ENCODE data around the gene MYO10.
"Not testable (repeated sequence)": the region's sequence is repeated elsewhere in the genome, so short reads cannot be mapped to it uniquely, and the experiment has no call there.

MYO10 gene

DNA sequence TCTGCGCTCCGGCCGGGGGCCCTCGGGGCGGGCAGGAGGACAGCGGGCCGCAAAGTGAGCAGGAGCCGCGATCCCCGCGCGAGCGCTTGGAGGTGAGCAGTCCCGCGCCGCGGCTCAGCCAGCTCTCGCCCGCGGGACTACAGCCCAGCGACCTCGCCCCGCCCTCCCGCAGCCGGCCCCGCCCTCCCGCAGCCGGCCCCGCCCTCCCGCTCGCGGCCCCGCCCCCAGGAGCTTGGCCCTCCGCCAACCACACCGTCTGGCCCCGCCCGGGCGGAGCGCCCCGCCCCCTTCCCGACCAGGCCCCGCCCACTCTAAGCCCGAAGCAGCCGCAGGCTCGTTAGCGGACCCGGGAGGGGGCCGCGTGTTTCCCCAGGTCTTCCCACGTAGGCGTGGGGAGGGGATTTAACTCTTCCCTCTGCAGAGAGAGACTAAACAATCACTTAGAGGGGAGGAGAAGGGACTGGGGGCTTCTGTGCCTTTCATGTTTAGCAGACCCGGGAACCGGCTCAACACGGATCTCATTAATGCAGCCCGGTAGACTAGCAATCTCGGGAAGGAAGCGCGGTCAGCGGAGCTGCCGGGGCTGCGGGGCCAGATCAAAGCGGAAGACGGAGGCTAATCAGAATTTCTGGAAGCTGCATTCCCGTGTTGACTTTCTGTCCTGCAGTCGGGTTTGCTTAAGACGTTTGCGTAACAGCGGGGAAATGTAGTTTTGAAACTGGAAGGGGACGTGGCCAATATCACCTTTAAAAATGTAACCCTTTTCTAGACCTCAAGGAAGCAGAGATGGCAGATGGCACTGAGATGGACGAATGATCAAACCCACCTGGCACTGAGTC lies at the start of gene MYO10:
Gene MYO10 (minus strand): TSS at position 139 of the 839 bp plus-strand sequence. CDS start 480 bp downstream, outside the sequence.
- peak within 1 kb of the TSS; percentile 47 for H3K27ac ChIP-seq
- no peak within 1 kb of the TSS for H3K9ac ChIP-seq

DNA sequence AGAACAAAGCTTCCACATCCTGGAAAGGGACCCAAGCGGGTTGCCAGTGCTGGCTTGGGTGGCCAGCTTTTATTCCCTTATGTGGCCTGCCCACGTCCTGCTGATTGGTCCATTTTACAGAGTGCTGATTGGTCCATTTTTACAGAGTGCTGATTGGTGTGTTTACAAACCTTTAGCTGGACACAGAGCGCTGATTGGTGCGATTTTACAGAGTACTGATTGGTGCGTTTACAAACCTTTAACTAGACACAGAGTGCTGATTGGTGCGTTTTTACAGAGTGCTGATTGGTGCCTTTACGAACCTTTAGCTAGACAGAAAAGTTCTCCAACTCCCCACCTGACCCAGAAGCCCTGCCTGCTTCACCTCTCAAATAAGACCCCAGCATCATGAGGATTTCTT lies 49.2 kb upstream of the MYO10 start:
- not testable (repeated sequence) for H2AFZ ChIP-seq; H3K79me2 ChIP-seq; H3K9ac ChIP-seq; H3K36me3 ChIP-seq (ENCODE audit: control insufficient read depth, insufficient read depth, low read length); H3K9me3 ChIP-seq (ENCODE audit: control insufficient read depth, low read length); H3K27ac ChIP-seq; H3K27me3 ChIP-seq (ENCODE audit: control insufficient read depth, insufficient read depth, low read length); H3K4me1 ChIP-seq; H3K4me3 ChIP-seq (ENCODE audit: low read depth, low read length); H3K4me2 ChIP-seq (ENCODE audit: low read length)

More for the DNA sequence above, at the start of gene MYO10:
- Histone ChIP-seq H3K4me3 (ENCODE audit: low read depth, low read length) (peak within 1 kb of the TSS; percentile 73), H3K4me2 (ENCODE audit: low read length) (peak within 1 kb of the TSS; percentile 87), H3K27me3 (ENCODE audit: control insufficient read depth, insufficient read depth, low read length) (no peaks in the 10 kb centered on the region), H2AFZ (peak within 1 kb of the TSS; percentile 79), H3K9me3 (ENCODE audit: control insufficient read depth, low read length) (no peaks in the 10 kb centered on the region), H3K36me3 (ENCODE audit: control insufficient read depth, insufficient read depth, low read length) (no peaks in the 10 kb centered on the region), H3K79me2 (no peaks in the 10 kb centered on the region), H3K4me1 (no peaks in the 10 kb centered on the region)
- TF ChIP-seq, protein P1, sequence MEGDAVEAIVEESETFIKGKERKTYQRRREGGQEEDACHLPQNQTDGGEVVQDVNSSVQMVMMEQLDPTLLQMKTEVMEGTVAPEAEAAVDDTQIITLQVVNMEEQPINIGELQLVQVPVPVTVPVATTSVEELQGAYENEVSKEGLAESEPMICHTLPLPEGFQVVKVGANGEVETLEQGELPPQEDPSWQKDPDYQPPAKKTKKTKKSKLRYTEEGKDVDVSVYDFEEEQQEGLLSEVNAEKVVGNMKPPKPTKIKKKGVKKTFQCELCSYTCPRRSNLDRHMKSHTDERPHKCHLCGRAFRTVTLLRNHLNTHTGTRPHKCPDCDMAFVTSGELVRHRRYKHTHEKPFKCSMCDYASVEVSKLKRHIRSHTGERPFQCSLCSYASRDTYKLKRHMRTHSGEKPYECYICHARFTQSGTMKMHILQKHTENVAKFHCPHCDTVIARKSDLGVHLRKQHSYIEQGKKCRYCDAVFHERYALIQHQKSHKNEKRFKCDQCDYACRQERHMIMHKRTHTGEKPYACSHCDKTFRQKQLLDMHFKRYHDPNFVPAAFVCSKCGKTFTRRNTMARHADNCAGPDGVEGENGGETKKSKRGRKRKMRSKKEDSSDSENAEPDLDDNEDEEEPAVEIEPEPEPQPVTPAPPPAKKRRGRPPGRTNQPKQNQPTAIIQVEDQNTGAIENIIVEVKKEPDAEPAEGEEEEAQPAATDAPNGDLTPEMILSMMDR (IDR thresholded peaks at IDR 0.05), result no peak

DNA sequence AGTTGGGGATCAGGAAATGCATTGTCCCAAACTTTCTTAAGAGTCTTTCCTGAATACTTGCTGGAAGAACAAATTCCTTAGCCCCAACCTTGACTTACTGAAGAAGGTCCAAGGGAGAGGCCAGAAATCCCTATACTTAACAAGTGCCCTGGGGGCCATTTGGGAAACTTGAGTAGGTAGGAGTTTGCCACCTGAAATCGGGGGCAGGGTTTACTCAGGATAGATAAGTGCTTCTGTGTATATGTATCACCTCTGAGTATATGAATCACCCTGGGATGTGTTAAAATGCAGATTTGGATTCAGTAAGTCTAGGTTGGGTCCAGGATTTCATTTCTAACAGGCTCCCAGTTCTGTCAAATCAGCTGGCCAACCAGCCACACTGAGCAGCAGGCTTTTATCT lies 47.9 kb upstream of the MYO10 start:
- H3K27me3 ChIP-seq (ENCODE audit: control insufficient read depth, insufficient read depth, low read length), result no peaks in the 10 kb centered on the region
- H3K27ac ChIP-seq, result no peak overlapping the region
- no peaks in the 10 kb centered on the region for H3K9me3 ChIP-seq (ENCODE audit: control insufficient read depth, low read length)
- H3K9ac ChIP-seq, result no peak overlapping the region
- TF ChIP-seq, protein P1 (IDR thresholded peaks at IDR 0.05), result no peak
- H3K4me3 ChIP-seq (ENCODE audit: low read depth, low read length), result no peak overlapping the region
- H3K36me3 ChIP-seq (ENCODE audit: control insufficient read depth, insufficient read depth, low read length), result no peaks in the 10 kb centered on the region
- no peaks in the 10 kb centered on the region for H3K4me1 ChIP-seq
- no peak overlapping the region for H2AFZ ChIP-seq
- no peak overlapping the region for H3K4me2 ChIP-seq (ENCODE audit: low read length)
- no peaks in the 10 kb centered on the region for H3K79me2 ChIP-seq

GRCh38 chr5:16983022-16983639 lies 47.0 kb upstream of the MYO10 start:
- Histone ChIP-seq H3K4me3 (ENCODE audit: low read depth, low read length) (no peak overlapping the region), H3K9me3 (ENCODE audit: control insufficient read depth, low read length) (no peaks in the 10 kb centered on the region), H3K4me1 (no peaks in the 10 kb centered on the region), H2AFZ (no peak overlapping the region), H3K36me3 (ENCODE audit: control insufficient read depth, insufficient read depth, low read length) (no peaks in the 10 kb centered on the region), H3K4me2 (ENCODE audit: low read length) (no peak overlapping the region), H3K27ac (no peak overlapping the region), H3K27me3 (ENCODE audit: control insufficient read depth, insufficient read depth, low read length) (no peaks in the 10 kb centered on the region), H3K79me2 (no peaks in the 10 kb centered on the region), H3K9ac (no peak overlapping the region)
- TF ChIP-seq, protein P1 (IDR thresholded peaks at IDR 0.05), result no peak

- no peak overlapping the region for H3K4me3 ChIP-seq (ENCODE audit: low read depth, low read length)
- no peaks in the 10 kb centered on the region for H3K36me3 ChIP-seq (ENCODE audit: control insufficient read depth, insufficient read depth, low read length)
- H3K4me2 ChIP-seq (ENCODE audit: low read length), result no peak overlapping the region
- no peak overlapping the region for H2AFZ ChIP-seq
- H3K27me3 ChIP-seq (ENCODE audit: control insufficient read depth, insufficient read depth, low read length), result no peaks in the 10 kb centered on the region
- H3K27ac ChIP-seq, result no peak overlapping the region
- H3K4me1 ChIP-seq, result no peaks in the 10 kb centered on the region
- H3K79me2 ChIP-seq, result no peaks in the 10 kb centered on the region
- H3K9ac ChIP-seq, result no peak overlapping the region
- no peaks in the 10 kb centered on the region for H3K9me3 ChIP-seq (ENCODE audit: control insufficient read depth, low read length)
- TF ChIP-seq, protein P1 (IDR thresholded peaks at IDR 0.05), result no peak
Measured at GRCh38 chr5:16981700-16982099, 45.6 kb upstream of the MYO10 start.
